Uterus (tissue), 4 donors: ENCODE results near the gene CTTN. TPM values are rescaled to one million over a fixed set of nuclear protein-coding genes. Genes with fewer than 3 reads are reported as not detected.
"Not testable (repeated sequence)": the region's sequence is repeated elsewhere in the genome, so short reads cannot be mapped to it uniquely, and the experiment has no call there.

ENCODE experiments used
- DNase-seq, 2 donors: peaks; one replicate each; pipeline ENCODE4 v3.0.0-alpha.2; 2019 to 2020
- H3K27ac ChIP-seq, 2 donors: fragments of 200-600 bp; sonication (generic); 1 replicate in 1 of 2; 2 replicates in 1 of 2; pipeline ENCODE4 v1.5.1; 2016 to 2018
- H3K27me3 ChIP-seq, 2 donors: fragments of 200-600 bp; sonication (generic); one replicate each; pipeline ENCODE4 v1.5.1; 2018 to 2019; ENCODE audit warnings: control low read depth in 1 of 2
- H3K36me3 ChIP-seq, 2 donors: fragments of 200-600 bp; sonication (generic); one replicate each; pipeline ENCODE4 v1.5.1; 2019; ENCODE audit warnings: control low read depth in 1 of 2
- H3K4me1 ChIP-seq, 2 donors: fragments of 200-600 bp; sonication (generic); one replicate each; pipeline ENCODE4 v1.5.1; 2018 to 2019; ENCODE audit warnings: control low read depth in 1 of 2
- H3K4me3 ChIP-seq, 2 donors: fragments of 200-600 bp; sonication (generic); 1 replicate in 1 of 2; 2 replicates in 1 of 2; pipeline ENCODE4 v1.5.1; 2018 to 2019; ENCODE audit warnings: mild to moderate bottlenecking in 1 of 2
- H3K9me3 ChIP-seq, 2 donors: fragments of 200-600 bp; sonication (generic); one replicate each; pipeline ENCODE4 v1.5.1; 2019; ENCODE audit warnings: control low read depth in 1 of 2
- POLR2A ChIP-seq, 2 donors: fragments of 450-650 bp; IDR thresholded peaks; one replicate each; pipeline ENCODE4 v1.6.1; 2016; ENCODE audit warnings: antibody characterized with exemption in 2 of 2, mild to moderate bottlenecking in 1 of 2, moderate library complexity in 1 of 2
- intact Hi-C: fragments of 100-400 bp; cut with DNase I; formaldehyde crosslinking; loops from one replicate; pipeline ENCODE4 v1.15.1; 2023; ENCODE audit warnings: low total_unique reads
- total RNA-seq, 4 donors: library from RNA; depleted of rRNA in 3 of 4; stranded (reverse); fragments of >200 nt in 3 of 4; gene quantifications; one replicate each; pipeline versions ENCODE4 v1.1.0 to v1.2.4, GENCODE V29; 2014 to 2023
- TF ChIP-seq, protein P1 (sequence below), 4 experiments: fragments of 200-600 bp in 2 of 4; fragments of 450-650 bp in 2 of 4; sonication (generic) in 2 of 4; IDR thresholded peaks; one replicate each; pipeline ENCODE4 v1.5.1; 2016 to 2019; ENCODE audit warnings: antibody characterized with exemption in 4 of 4, mild to moderate bottlenecking in 2 of 4, moderate library complexity in 1 of 4
- donor health status: DM: yes; HTN: yes; CAD: no.

CTTN gene
- total RNA-seq, 4 donors from 2014 or later, result 109 to 279 (median 199) TPM

DNA sequence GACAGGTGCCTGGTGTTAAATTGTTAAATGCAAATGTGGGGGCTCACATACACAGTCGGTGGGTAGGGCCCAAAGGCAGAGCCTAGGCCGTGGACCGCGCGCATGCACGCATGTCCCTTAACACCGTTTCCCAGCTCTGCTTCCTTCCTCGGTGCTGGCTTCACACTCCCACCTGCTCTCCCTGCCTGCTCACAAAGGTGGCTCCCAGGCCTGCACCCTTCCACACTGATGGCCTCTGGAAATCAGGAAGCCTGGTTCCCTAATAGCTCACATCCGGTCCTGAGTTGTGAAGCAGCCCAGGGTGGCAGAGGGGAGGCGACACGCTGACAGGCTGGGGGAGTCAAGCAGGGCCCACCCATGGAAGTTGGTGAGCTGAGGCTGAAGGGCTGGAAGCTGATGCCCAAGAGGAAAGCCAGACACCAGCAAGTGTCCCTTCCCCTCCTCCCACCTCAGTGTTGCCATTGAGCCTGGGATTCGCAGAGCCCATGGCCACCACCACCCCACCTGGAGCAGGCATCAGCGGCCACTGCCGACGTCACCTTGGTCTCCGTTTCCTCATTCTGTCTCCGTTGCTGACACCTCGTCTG lies 13.7 kb upstream of the CTTN start:
- Histone ChIP-seq H3K27me3 (no peaks in the 10 kb centered on the region), H3K36me3 (no peaks in the 10 kb centered on the region), H3K27ac (no peak overlapping the region), H3K4me3 (no peak overlapping the region), H3K4me1 (peaks cover 0 to 5% of the 10 kb centered on the region in 2 donors), H3K9me3 (no peaks in the 10 kb centered on the region)
- TF ChIP-seq POLR2A (IDR thresholded peaks at IDR 0.05), result no peak
- TF ChIP-seq, protein P1, sequence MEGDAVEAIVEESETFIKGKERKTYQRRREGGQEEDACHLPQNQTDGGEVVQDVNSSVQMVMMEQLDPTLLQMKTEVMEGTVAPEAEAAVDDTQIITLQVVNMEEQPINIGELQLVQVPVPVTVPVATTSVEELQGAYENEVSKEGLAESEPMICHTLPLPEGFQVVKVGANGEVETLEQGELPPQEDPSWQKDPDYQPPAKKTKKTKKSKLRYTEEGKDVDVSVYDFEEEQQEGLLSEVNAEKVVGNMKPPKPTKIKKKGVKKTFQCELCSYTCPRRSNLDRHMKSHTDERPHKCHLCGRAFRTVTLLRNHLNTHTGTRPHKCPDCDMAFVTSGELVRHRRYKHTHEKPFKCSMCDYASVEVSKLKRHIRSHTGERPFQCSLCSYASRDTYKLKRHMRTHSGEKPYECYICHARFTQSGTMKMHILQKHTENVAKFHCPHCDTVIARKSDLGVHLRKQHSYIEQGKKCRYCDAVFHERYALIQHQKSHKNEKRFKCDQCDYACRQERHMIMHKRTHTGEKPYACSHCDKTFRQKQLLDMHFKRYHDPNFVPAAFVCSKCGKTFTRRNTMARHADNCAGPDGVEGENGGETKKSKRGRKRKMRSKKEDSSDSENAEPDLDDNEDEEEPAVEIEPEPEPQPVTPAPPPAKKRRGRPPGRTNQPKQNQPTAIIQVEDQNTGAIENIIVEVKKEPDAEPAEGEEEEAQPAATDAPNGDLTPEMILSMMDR (IDR thresholded peaks at IDR 0.05), result no peak
- no peak for DNase-seq
- intact Hi-C loops, result no loop called here

DNA sequence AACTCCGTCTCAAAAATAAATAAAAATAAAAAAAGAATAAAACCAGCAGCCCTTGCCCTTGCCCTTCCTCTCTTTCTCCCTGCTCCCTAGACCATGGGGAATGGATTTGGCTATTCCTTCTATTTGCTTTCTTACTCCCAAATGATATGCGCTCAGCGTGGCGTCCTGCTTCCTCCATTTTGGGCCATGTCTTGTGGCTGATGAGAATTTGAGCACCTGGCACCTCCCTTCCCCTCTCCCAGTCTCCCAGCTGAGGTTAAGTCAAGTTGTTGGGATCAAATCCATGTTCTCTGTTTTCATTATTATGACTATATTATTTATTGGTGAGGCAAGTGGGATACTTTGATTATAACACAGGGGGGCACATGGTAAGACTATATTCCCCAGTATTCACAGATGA lies 10.8 kb upstream of the CTTN start:
- DNase-seq, result no peak
- TF ChIP-seq, protein P1 (IDR thresholded peaks at IDR 0.05), result no peak
- no peak for TF ChIP-seq POLR2A (IDR thresholded peaks at IDR 0.05)

DNA sequence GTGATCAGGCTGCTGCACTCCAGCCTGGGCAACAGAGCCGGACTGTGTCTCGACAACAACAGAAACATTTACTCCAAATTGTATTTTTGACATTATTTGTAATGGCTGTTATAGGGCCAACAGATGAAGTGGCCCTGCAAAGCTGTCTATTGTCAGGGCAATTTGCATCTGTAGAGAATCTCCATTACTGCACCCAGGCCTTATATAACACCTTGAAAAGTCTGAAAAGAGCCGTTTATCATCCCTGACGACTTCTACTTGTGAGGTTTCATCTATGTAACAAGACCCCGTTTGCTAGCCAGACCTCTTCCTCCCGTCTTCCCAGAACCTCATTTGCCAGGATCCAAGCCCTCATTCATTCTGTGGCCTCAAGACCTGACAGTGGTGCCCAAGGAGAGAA lies 9.1 kb upstream of the CTTN start:
- Histone ChIP-seq H3K36me3 (no peaks in the 10 kb centered on the region), H3K27me3 (no peaks in the 10 kb centered on the region), H3K27ac (no peak overlapping the region), H3K9me3 (no peaks in the 10 kb centered on the region), H3K4me1 (no peaks in the 10 kb centered on the region), H3K4me3 (no peak overlapping the region)
- TF ChIP-seq, protein P1 (IDR thresholded peaks at IDR 0.05), result no peak
- TF ChIP-seq POLR2A (IDR thresholded peaks at IDR 0.05), result no peak
- intact Hi-C loops, result no loop called here
- DNase-seq, result no peak

More for the DNA sequence above, 10.8 kb upstream of the CTTN start:
- Histone ChIP-seq H3K4me3 (no peak overlapping the region), H3K27me3 (no peaks in the 10 kb centered on the region), H3K4me1 (no peaks in the 10 kb centered on the region), H3K27ac (no peak overlapping the region), H3K36me3 (no peaks in the 10 kb centered on the region), H3K9me3 (no peaks in the 10 kb centered on the region)
- intact Hi-C loops, result no loop called here

DNA sequence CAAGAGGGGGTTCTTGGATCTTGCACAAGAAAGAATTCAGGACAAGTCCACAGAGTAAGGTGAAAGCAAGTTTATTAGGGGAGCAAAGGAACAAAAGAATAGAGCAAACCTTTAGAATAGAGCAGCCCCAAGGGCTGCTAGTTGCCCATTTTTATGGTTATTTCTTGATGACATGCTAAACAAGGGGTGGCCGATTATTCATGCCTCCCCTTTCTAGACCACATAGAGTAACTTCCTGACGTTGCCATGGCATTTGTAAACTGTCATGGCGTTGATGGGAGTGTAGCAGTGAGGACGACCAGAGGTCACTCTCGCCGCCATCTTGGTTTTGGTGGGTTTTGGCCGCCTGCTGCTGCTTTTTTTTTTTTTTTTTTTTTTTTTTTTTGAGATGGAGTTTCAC lies 7.4 kb upstream of the CTTN start:
- H3K27ac ChIP-seq, DNase-seq, H3K4me3 ChIP-seq, intact Hi-C loops, H3K4me1 ChIP-seq, H3K9me3 ChIP-seq, H3K27me3 ChIP-seq, H3K36me3 ChIP-seq: not testable (repeated sequence)

DNA sequence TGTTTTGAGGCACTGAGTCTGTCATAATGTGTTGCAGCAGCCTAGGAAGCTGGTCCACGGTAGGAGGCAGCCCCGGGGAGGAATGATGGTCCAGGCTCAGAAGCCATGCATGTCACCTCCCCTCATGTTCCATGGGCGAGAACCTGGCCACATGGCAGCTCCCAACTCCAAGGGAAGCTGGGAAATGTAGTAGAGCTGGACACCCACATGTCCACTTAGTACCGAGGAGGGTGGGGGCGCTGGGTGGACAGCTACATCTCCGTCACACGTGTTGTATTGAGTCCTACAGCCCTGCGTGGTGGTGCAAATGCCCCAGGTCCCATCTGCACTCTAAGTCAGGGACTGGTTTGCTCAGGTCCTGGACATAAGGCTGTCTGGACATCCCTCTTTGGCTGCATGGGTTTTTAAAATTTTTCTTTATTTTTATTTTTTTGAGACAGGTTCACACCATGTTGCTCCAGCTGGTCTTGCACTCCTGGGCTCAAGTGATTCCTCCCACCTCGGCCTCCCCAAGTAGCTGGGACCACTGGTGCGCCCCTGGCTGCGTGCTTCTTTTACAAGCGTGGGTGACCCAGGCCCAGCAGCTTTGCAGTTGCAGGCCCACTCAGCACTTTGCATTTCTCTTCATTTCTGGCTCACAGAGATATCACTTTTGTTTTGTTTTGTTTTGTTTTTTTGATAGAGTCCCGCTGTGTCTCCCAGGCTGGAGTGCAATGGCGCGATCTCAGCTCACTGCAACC lies 3.9 kb upstream of the CTTN start:
- Histone ChIP-seq H3K27me3 (no peaks in the 10 kb centered on the region), H3K4me1 (no peaks in the 10 kb centered on the region), H3K27ac (no peak overlapping the region), H3K4me3 (no peak overlapping the region), H3K9me3 (no peaks in the 10 kb centered on the region), H3K36me3 (no peaks in the 10 kb centered on the region)
- TF ChIP-seq, protein P1 (IDR thresholded peaks at IDR 0.05), result no peak
- TF ChIP-seq POLR2A (IDR thresholded peaks at IDR 0.05), result no peak
- no peak for DNase-seq
- intact Hi-C loops, result no loop called here
